ENCODE data around the gene PHF3.

Gene PHF3

DNA sequence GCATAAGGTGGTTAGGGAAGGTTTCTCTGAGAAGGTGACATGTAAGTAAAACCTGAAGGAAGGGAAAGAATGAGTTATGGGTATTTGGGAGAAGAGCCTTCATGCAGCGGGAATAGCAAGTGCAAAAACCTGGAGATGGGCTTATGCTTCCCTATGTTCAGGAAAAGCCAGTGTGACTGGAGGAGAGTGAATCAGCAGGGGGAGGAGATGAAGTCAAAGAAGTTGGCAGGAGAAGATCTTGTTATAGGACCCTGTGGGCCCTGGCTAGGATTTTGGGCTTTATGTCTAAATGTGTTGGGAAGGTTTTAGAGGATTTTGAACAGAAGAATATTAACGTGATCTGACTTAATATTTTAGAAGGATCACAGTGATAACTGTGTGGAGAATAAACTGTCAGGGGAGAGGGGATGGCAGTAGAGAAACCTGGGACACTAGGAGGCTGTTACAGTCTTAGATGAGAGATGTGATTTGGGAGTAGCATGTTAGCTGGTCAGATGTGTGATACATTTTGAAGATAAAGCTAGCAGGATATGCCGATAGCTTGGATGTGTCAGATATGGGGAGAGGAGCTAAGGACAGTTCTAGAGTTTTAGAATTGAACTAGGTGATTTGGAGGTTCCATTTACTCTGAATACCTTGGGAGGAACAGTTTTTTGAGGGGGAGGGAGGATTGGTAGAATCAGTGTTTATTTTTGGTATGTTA lies 41.0 kb downstream of the PHF3 start:
- H3K4me3 ChIP-seq (ENCODE audit: low read length): no peak overlapping the region
- H3K9ac ChIP-seq (ENCODE audit: low read length): no peak overlapping the region
- no peaks in the 10 kb centered on the region for H3K27me3 ChIP-seq (ENCODE audit: control insufficient read depth, insufficient read depth, low read length)
- no peak overlapping the region for H3K27ac ChIP-seq (ENCODE audit: low read length)
- no peaks in the 10 kb centered on the region for H3K9me3 ChIP-seq (ENCODE audit: control insufficient read depth, low read depth, low read length)
- peaks cover 34% of the 10 kb centered on the region for H3K4me1 ChIP-seq (ENCODE audit: control insufficient read depth, low read depth, low read length)
- peaks cover 10% of the 10 kb centered on the region for H3K36me3 ChIP-seq (ENCODE audit: control insufficient read depth, low read depth, low read length)

- Histone ChIP-seq H3K27me3 (ENCODE audit: control insufficient read depth, insufficient read depth, low read length) (no peaks in the 10 kb centered on the region), H3K36me3 (ENCODE audit: control insufficient read depth, low read depth, low read length) (peaks cover 10% of the 10 kb centered on the region), H3K4me3 (ENCODE audit: low read length) (no peak overlapping the region), H3K27ac (ENCODE audit: low read length) (no peak overlapping the region), H3K9me3 (ENCODE audit: control insufficient read depth, low read depth, low read length) (no peaks in the 10 kb centered on the region), H3K4me1 (ENCODE audit: control insufficient read depth, low read depth, low read length) (peaks cover 34% of the 10 kb centered on the region), H3K9ac (ENCODE audit: low read length) (no peak overlapping the region)
Measured at GRCh38 chr6:63677282-63677681, 41.7 kb downstream of the PHF3 start.

DNA sequence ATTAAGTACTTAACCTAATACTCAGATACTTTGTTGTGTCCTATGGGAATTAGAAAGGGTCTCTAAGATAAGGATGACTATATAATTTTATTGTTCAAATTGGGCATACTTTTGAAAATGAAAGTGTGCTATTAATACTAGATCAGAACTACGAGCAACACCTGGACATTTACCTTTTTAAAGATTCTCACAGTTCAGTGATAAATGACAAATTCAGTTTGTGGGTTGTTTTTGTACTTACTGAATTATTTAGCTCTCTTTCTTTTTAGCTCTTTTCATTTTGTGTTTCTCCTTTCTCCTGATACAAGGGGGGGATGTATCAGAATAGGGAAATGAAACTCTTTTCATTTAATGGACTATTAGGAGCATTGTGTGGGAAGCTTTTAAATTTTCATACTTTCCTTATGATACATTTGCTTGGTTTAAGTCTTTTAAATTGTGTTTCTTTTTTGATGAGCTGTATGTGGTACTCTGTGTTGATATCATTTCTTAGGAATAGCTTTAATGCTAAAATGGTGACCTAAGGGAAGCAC lies 47.5 kb downstream of the PHF3 start:
- no peaks in the 10 kb centered on the region for H3K9me3 ChIP-seq (ENCODE audit: control insufficient read depth, low read depth, low read length)
- peaks cover 4% of the 10 kb centered on the region for H3K4me1 ChIP-seq (ENCODE audit: control insufficient read depth, low read depth, low read length)
- H3K36me3 ChIP-seq (ENCODE audit: control insufficient read depth, low read depth, low read length): peaks cover 33% of the 10 kb centered on the region
- H3K27ac ChIP-seq (ENCODE audit: low read length): no peak overlapping the region
- no peak overlapping the region for H3K9ac ChIP-seq (ENCODE audit: low read length)
- H3K27me3 ChIP-seq (ENCODE audit: control insufficient read depth, insufficient read depth, low read length): no peaks in the 10 kb centered on the region
- no peak overlapping the region for H3K4me3 ChIP-seq (ENCODE audit: low read length)

DNA sequence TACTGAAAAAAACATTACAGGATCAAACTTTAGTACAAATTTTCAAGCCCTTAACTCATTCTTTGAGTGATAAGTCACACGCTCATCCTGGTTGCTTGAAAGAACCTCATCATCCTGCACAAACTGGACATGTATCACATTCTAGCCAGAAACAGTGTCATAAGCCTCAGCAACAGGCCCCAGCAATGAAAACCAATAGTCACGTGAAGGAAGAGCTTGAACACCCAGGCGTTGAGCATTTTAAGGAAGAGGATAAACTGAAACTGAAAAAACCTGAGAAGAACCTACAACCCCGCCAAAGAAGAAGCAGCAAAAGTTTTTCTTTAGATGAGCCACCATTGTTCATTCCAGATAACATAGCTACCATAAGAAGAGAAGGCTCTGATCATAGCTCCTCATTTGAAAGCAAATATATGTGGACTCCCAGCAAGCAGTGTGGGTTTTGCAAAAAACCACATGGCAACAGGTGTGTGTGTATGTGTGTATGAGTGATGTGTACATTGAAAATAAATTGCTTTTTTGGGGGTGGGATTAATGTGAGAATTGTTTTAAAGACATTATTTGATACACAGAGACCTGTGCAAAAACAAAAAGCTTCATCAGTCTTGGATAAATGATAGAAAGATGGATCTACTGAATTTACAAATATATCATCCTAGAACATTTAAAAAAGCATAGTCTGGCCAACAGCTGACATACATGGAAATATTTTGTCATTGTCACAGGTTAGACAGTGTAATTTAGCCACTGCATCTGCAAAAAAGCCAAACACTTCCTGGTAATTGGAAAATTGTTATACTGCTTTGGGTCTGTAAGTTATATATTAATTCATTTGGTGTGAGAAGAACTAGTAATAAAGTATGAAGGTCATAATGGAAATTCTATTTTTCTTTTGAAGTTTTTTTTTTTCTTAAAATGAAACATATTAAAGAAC lies 50.1 kb downstream of the PHF3 start:
- Histone ChIP-seq H3K27ac (ENCODE audit: low read length) (no peak overlapping the region), H3K36me3 (ENCODE audit: control insufficient read depth, low read depth, low read length) (peaks cover 25% of the 10 kb centered on the region), H3K9ac (ENCODE audit: low read length) (no peak overlapping the region), H3K4me1 (ENCODE audit: control insufficient read depth, low read depth, low read length) (no peaks in the 10 kb centered on the region), H3K9me3 (ENCODE audit: control insufficient read depth, low read depth, low read length) (no peaks in the 10 kb centered on the region), H3K4me3 (ENCODE audit: low read length) (no peak overlapping the region), H3K27me3 (ENCODE audit: control insufficient read depth, insufficient read depth, low read length) (no peaks in the 10 kb centered on the region)

GRCh38 chr6:63689421-63689820 lies 53.8 kb downstream of the PHF3 start:
- Histone ChIP-seq H3K36me3 (ENCODE audit: control insufficient read depth, low read depth, low read length) (peaks cover 22% of the 10 kb centered on the region), H3K4me1 (ENCODE audit: control insufficient read depth, low read depth, low read length) (no peaks in the 10 kb centered on the region), H3K27me3 (ENCODE audit: control insufficient read depth, insufficient read depth, low read length) (no peaks in the 10 kb centered on the region), H3K9me3 (ENCODE audit: control insufficient read depth, low read depth, low read length) (no peaks in the 10 kb centered on the region), H3K27ac (ENCODE audit: low read length) (no peak overlapping the region), H3K4me3 (ENCODE audit: low read length) (no peak overlapping the region), H3K9ac (ENCODE audit: low read length) (no peak overlapping the region)

DNA sequence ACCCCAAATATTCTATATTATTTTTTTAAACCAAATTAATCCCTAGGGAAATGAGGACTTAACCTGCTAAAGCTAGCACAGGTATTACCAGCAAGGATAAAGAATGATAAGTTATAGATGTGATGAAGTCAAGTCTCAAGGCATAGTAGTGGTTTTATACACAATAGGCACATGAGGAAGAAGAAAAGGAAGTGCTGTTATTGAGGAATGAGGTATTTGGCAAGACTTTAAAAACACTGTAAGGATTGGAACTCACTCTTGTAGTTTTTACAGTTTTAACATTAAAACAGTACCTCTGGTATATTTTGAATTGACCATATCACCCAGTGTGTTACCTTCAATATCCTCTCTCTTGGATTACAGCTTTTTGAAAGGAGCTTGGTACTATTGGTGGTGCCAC lies 54.6 kb downstream of the PHF3 start:
- H3K27ac ChIP-seq (ENCODE audit: low read length): no peak overlapping the region
- H3K36me3 ChIP-seq (ENCODE audit: control insufficient read depth, low read depth, low read length): peaks cover 18% of the 10 kb centered on the region
- no peaks in the 10 kb centered on the region for H3K9me3 ChIP-seq (ENCODE audit: control insufficient read depth, low read depth, low read length)
- H3K27me3 ChIP-seq (ENCODE audit: control insufficient read depth, insufficient read depth, low read length): no peaks in the 10 kb centered on the region
- H3K4me1 ChIP-seq (ENCODE audit: control insufficient read depth, low read depth, low read length): no peaks in the 10 kb centered on the region
- H3K4me3 ChIP-seq (ENCODE audit: low read length): no peak overlapping the region
- H3K9ac ChIP-seq (ENCODE audit: low read length): no peak overlapping the region

DNA sequence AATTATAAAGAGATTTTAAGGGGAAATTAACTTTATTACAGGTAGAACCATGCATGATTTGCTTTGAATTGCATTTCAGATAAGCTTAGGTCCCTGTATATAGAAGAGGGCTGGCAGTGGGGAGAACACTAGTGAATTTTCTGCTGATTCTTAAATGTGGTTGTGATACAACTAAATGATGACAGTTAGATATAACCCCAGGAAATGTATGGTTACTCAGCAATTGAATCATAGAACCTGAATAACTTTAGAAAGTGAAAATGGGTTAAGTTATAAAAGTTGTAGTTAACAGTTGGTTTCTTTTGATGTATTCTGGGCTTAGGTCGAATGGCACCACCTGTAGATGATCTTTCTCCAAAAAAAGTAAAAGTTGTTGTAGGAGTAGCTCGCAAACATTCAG lies 70.1 kb downstream of the PHF3 start:
- Histone ChIP-seq H3K36me3 (ENCODE audit: control insufficient read depth, low read depth, low read length) (peaks cover 82% of the 10 kb centered on the region), H3K9ac (ENCODE audit: low read length) (no peak overlapping the region), H3K9me3 (ENCODE audit: control insufficient read depth, low read depth, low read length) (no peaks in the 10 kb centered on the region), H3K4me1 (ENCODE audit: control insufficient read depth, low read depth, low read length) (no peaks in the 10 kb centered on the region), H3K4me3 (ENCODE audit: low read length) (no peak overlapping the region), H3K27me3 (ENCODE audit: control insufficient read depth, insufficient read depth, low read length) (no peaks in the 10 kb centered on the region), H3K27ac (ENCODE audit: low read length) (no peak overlapping the region)

GRCh38 chr6:63706630-63707029 lies 71.0 kb downstream of the PHF3 start:
- Histone ChIP-seq H3K4me1 (ENCODE audit: control insufficient read depth, low read depth, low read length) (no peaks in the 10 kb centered on the region), H3K27ac (ENCODE audit: low read length) (no peak overlapping the region), H3K36me3 (ENCODE audit: control insufficient read depth, low read depth, low read length) (peaks cover 82% of the 10 kb centered on the region), H3K27me3 (ENCODE audit: control insufficient read depth, insufficient read depth, low read length) (no peaks in the 10 kb centered on the region), H3K9me3 (ENCODE audit: control insufficient read depth, low read depth, low read length) (no peaks in the 10 kb centered on the region), H3K4me3 (ENCODE audit: low read length) (no peak overlapping the region), H3K9ac (ENCODE audit: low read length) (no peak overlapping the region)

GRCh38 chr6:63708631-63709030 lies 73.0 kb downstream of the PHF3 start:
- Histone ChIP-seq H3K36me3 (ENCODE audit: control insufficient read depth, low read depth, low read length) (peaks cover 83% of the 10 kb centered on the region), H3K9ac (ENCODE audit: low read length) (no peak overlapping the region), H3K4me1 (ENCODE audit: control insufficient read depth, low read depth, low read length) (no peaks in the 10 kb centered on the region), H3K27me3 (ENCODE audit: control insufficient read depth, insufficient read depth, low read length) (no peaks in the 10 kb centered on the region), H3K9me3 (ENCODE audit: control insufficient read depth, low read depth, low read length) (no peaks in the 10 kb centered on the region), H3K27ac (ENCODE audit: low read length) (no peak overlapping the region), H3K4me3 (ENCODE audit: low read length) (no peak overlapping the region)

GRCh38 chr6:63709148-63709547 lies 73.5 kb downstream of the PHF3 start:
- no peaks in the 10 kb centered on the region for H3K27me3 ChIP-seq (ENCODE audit: control insufficient read depth, insufficient read depth, low read length)
- no peak overlapping the region for H3K27ac ChIP-seq (ENCODE audit: low read length)
- no peaks in the 10 kb centered on the region for H3K9me3 ChIP-seq (ENCODE audit: control insufficient read depth, low read depth, low read length)
- H3K4me1 ChIP-seq (ENCODE audit: control insufficient read depth, low read depth, low read length): no peaks in the 10 kb centered on the region
- H3K36me3 ChIP-seq (ENCODE audit: control insufficient read depth, low read depth, low read length): peaks cover 78% of the 10 kb centered on the region
- no peak overlapping the region for H3K9ac ChIP-seq (ENCODE audit: low read length)
- no peak overlapping the region for H3K4me3 ChIP-seq (ENCODE audit: low read length)

- Histone ChIP-seq H3K9me3 (ENCODE audit: control insufficient read depth, low read depth, low read length) (no peaks in the 10 kb centered on the region), H3K36me3 (ENCODE audit: control insufficient read depth, low read depth, low read length) (peaks cover 45% of the 10 kb centered on the region), H3K4me1 (ENCODE audit: control insufficient read depth, low read depth, low read length) (no peaks in the 10 kb centered on the region), H3K27me3 (ENCODE audit: control insufficient read depth, insufficient read depth, low read length) (no peaks in the 10 kb centered on the region), H3K9ac (ENCODE audit: low read length) (no peak overlapping the region), H3K27ac (ENCODE audit: low read length) (no peak overlapping the region), H3K4me3 (ENCODE audit: low read length) (no peak overlapping the region)
Measured at GRCh38 chr6:63713332-63713731, 77.7 kb downstream of the PHF3 start.
